ENCODE results near the gene CDCP2.

GRCh38 chr1:54121482-54122134 lies 31.2 kb downstream of the CDCP2 start:
- TF ChIP-seq EZH2 (IDR thresholded peaks at IDR 0.05; ENCODE audit: borderline replicate concordance, low read length) (no peak), CTCF (conservative IDR thresholded peaks at IDR 0.05 in 1 of 2, IDR thresholded peaks at IDR 0.05 in 1 of 2; ENCODE audit: extremely low read depth in 1 of 2, insufficient read depth in 1 of 2, low read depth in 1 of 2, low read length in 2 of 2) (peak; percentile 57 to 79)
